SK-N-SH (cell line): ENCODE results near the gene PRKN. TPM values are rescaled to one million over a fixed set of nuclear protein-coding genes. Genes with fewer than 3 reads are reported as not detected.

ENCODE experiments used
- CTCF ChIA-PET: fragments of 300-600, 350-600 bp; formaldehyde crosslinking; extraction: SDS; loops from one replicate; lab custom pipeline; 2021; lab: Yijun Ruan, JAX
- POLR2A ChIA-PET: fragments of 350-600 bp; sonication (Branson Sonifier 250); formaldehyde crosslinking; extraction: SDS; loops from one replicate; lab custom pipeline; 2020; ENCODE audit warnings: antibody characterized with exemption, inconsistent platforms; lab: Yijun Ruan, JAX
- DNase-seq: peaks from one replicate; pipeline ENCODE4 v3.0.0; 2012
- H2AFZ ChIP-seq: fragments of 200-600 bp; sonication (generic); 2 replicates; pipeline ENCODE4 v1.8.1; 2016; ENCODE audit warnings: antibody characterized with exemption, mild to moderate bottlenecking, low read depth
- H3F3A ChIP-seq: fragments of 200-600 bp; sonication (generic); replicated peaks from 2 replicates; pipeline ENCODE3; 2016; ENCODE audit warnings: antibody characterized with exemption, mild to moderate bottlenecking; ENCODE audit not compliant: insufficient read depth
- H3K27ac ChIP-seq, 2 experiments: fragments of 200-500 bp in 1 of 2; fragments of 200-600 bp in 1 of 2; sonication (Bioruptor generic) in 1 of 2; sonication (generic), shearing (Covaris generic) in 1 of 2; 2 replicates each; pipeline versions ENCODE4 v1.5.1 to v1.6.1; 2014 to 2016; ENCODE audit warnings: low read depth in 2 of 2, inconsistent platforms in 1 of 2, low read length in 1 of 2, mild to moderate bottlenecking in 1 of 2, mixed read lengths in 1 of 2
- H3K27me3 ChIP-seq: fragments of 200-600 bp; sonication (generic), shearing (Covaris generic); 2 replicates; pipeline ENCODE4 v1.6.1; 2016; ENCODE audit warnings: mixed run types; ENCODE audit not compliant: insufficient read depth
- H3K36me3 ChIP-seq, 2 experiments: fragments of 200-500 bp in 1 of 2; fragments of 200-600 bp in 1 of 2; sonication (Bioruptor generic) in 1 of 2; sonication (generic) in 1 of 2; replicated peaks in 1 of 2; 2 replicates each; pipeline versions ENCODE3 to v1.5.1; 2014 to 2016; ENCODE audit warnings: low read length in 1 of 2, mild to moderate bottlenecking in 1 of 2; ENCODE audit not compliant: insufficient read depth in 2 of 2, control insufficient read depth in 1 of 2
- H3K4me1 ChIP-seq, 2 experiments: fragments of 200-500 bp in 1 of 2; fragments of 200-600 bp in 1 of 2; sonication (Bioruptor generic) in 1 of 2; sonication (generic), shearing (Covaris generic) in 1 of 2; 2 replicates each; pipeline versions ENCODE4 v1.5.1 to v1.6.1; 2014 to 2016; ENCODE audit warnings: low read depth in 1 of 2, low read length in 1 of 2, mixed run types in 1 of 2; ENCODE audit not compliant: insufficient read depth in 2 of 2, control insufficient read depth in 1 of 2
- H3K4me2 ChIP-seq: fragments of 200-600 bp; sonication (generic), shearing (Covaris generic); 2 replicates; pipeline ENCODE4 v1.6.1; 2017; ENCODE audit warnings: mixed run types
- H3K4me3 ChIP-seq, 2 experiments: fragments of 200-500 bp in 1 of 2; fragments of 200-600 bp in 1 of 2; sonication (Bioruptor generic) in 1 of 2; sonication (generic), shearing (Covaris generic) in 1 of 2; 2 replicates each; pipeline versions ENCODE4 v1.5.1 to v1.8.1; 2014 to 2016; ENCODE audit warnings: low read depth in 2 of 2, inconsistent platforms in 1 of 2, low read length in 1 of 2, mild to moderate bottlenecking in 1 of 2, mixed read lengths in 1 of 2, moderate library complexity in 1 of 2
- H3K79me2 ChIP-seq: fragments of 200-600 bp; sonication (generic); 2 replicates; pipeline ENCODE4 v1.8.1; 2017; ENCODE audit warnings: mild to moderate bottlenecking; ENCODE audit not compliant: insufficient read depth
- H3K9ac ChIP-seq: fragments of 200-600 bp; sonication (generic); 2 replicates; pipeline ENCODE4 v1.6.1; 2017; ENCODE audit warnings: mixed run types
- H3K9me2 ChIP-seq: fragments of 200-600 bp; sonication (generic); 2 replicates; pipeline ENCODE4 v1.6.1; 2017; ENCODE audit warnings: mixed run types
- H3K9me3 ChIP-seq: fragments of 200-600 bp; sonication (generic); 2 replicates; pipeline ENCODE4 v1.6.1; 2017; ENCODE audit warnings: mixed run types, mild to moderate bottlenecking, moderate library complexity
- H4K20me1 ChIP-seq: fragments of 200-600 bp; sonication (generic); 2 replicates; pipeline ENCODE4 v1.6.1; 2017; ENCODE audit warnings: mild to moderate bottlenecking, mixed run types; ENCODE audit not compliant: insufficient read depth
- CHD2 ChIP-seq: fragments of 150-350 bp; IDR thresholded peaks from 2 replicates; pipeline ENCODE4 v1.6.1; 2018; ENCODE audit warnings: low read length; ENCODE audit not compliant: partially characterized antibody
- CTCF ChIP-seq: fragments of 200-600 bp; sonication (generic); IDR thresholded peaks from 2 replicates; pipeline ENCODE4 v1.6.1; 2017; ENCODE audit warnings: antibody characterized with exemption, mild to moderate bottlenecking, moderate library complexity
- EP300 ChIP-seq, 2 experiments: IDR thresholded peaks; 2 replicates each; pipeline versions ENCODE4 v1.4.0 to v1.6.1; 2012; ENCODE audit warnings: borderline replicate concordance in 1 of 2, low read depth in 1 of 2, low read length in 1 of 2
- FOSL2 ChIP-seq: IDR thresholded peaks from 2 replicates; pipeline ENCODE4 v1.4.0; 2012; ENCODE audit warnings: low read depth, mild to moderate bottlenecking, moderate library complexity, borderline replicate concordance
- FOXM1 ChIP-seq: IDR thresholded peaks from 2 replicates; pipeline ENCODE4 v1.4.0; 2012; ENCODE audit warnings: low read depth, mild to moderate bottlenecking
- GABPA ChIP-seq: IDR thresholded peaks from 2 replicates; pipeline ENCODE4 v1.4.0; 2012; ENCODE audit warnings: low read depth, mild to moderate bottlenecking
- NFIC ChIP-seq: IDR thresholded peaks from 2 replicates; pipeline ENCODE4 v1.4.0; 2012; ENCODE audit warnings: borderline replicate concordance
- NRF1 ChIP-seq: IDR thresholded peaks from 2 replicates; pipeline ENCODE4 v1.6.1; 2012; ENCODE audit warnings: low read depth, mild to moderate bottlenecking, low read length
- POLR2AphosphoS5 ChIP-seq: IDR thresholded peaks from 2 replicates; pipeline ENCODE4 v1.6.1; 2012; ENCODE audit warnings: low read depth, low read length
- USF2 ChIP-seq: fragments of 150-350 bp; IDR thresholded peaks from 2 replicates; pipeline ENCODE4 v1.6.1; 2017; ENCODE audit warnings: antibody characterized with exemption, low read length, low read depth, borderline replicate concordance
- ZBTB33 ChIP-seq: IDR thresholded peaks from 2 replicates; pipeline ENCODE4 v1.4.0; 2012; ENCODE audit warnings: low read depth, borderline replicate concordance
- WGBS: methylation state at CpG from one replicate; pipeline ENCODE4 v1.1.6; 2017; ENCODE audit warnings: low lambda C conversion rate; 5-methylcytosine and 5-hydroxymethylcytosine counted together
- polyA plus RNA-seq, 3 experiments: library from polyadenylated mRNA; depleted of rRNA; stranded (reverse); fragments of >200 nt; gene quantifications; 2 replicates each; pipeline ENCODE4 v1.2.3, GENCODE V29; 2012
- TF ChIP-seq, protein P1 (sequence below): fragments of 150-350 bp; IDR thresholded peaks from 2 replicates; pipeline ENCODE4 v1.6.1; 2016; ENCODE audit warnings: mild to moderate bottlenecking, low read depth, low read length

Gene PRKN
- polyA plus RNA-seq, 1 of the 3 experiments (the other 2 are of a cell fraction) = 0.76 TPM

- Histone ChIP-seq H4K20me1 (no peaks in the 10 kb centered on the region), H3K9ac (no peak overlapping the region), H3K4me3 (no peak overlapping the region), H3F3A (no peaks in the 10 kb centered on the region), H3K79me2 (no peaks in the 10 kb centered on the region), H3K4me2 (no peak overlapping the region), H3K27me3 (no peaks in the 10 kb centered on the region), H3K27ac (no peak overlapping the region), H2AFZ (no peak overlapping the region), H3K9me3 (no peaks in the 10 kb centered on the region), H3K9me2 (no peaks in the 10 kb centered on the region), H3K4me1 (no peaks in the 10 kb centered on the region; a peak in 1 of 4 replicates), H3K36me3 (no peaks in the 10 kb centered on the region)
- CTCF ChIA-PET = interaction anchor here (1.1 kb wide), 1 partner anchor 16 kb away, joined by 3 read pairs; no protein-coding TSS in a partner anchor
- POLR2A ChIA-PET = no interaction called here
- TF ChIP-seq FOSL2 (no peak), USF2 (no peak), ZBTB33 (no peak), CTCF (no peak), POLR2AphosphoS5 (no peak), NRF1 (no peak), NFIC (no peak), GABPA (no peak), FOXM1 (no peak), EP300 (IDR thresholded peaks at IDR 0.05; ENCODE audit: borderline replicate concordance in 1 of 2, low read depth in 1 of 2, low read length in 1 of 2) (no peak), CHD2 (no peak)
- TF ChIP-seq, protein P1, sequence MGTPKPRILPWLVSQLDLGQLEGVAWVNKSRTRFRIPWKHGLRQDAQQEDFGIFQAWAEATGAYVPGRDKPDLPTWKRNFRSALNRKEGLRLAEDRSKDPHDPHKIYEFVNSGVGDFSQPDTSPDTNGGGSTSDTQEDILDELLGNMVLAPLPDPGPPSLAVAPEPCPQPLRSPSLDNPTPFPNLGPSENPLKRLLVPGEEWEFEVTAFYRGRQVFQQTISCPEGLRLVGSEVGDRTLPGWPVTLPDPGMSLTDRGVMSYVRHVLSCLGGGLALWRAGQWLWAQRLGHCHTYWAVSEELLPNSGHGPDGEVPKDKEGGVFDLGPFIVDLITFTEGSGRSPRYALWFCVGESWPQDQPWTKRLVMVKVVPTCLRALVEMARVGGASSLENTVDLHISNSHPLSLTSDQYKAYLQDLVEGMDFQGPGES = no peak
- WGBS = 37% methylated on average over 3 of the region's 3 CpGs
- DNase-seq = no peak
These were observed 516.5 kb downstream of the PRKN start for GRCh38 chr6:162211022-162211421.
